HG02759 (cell line): Measurements from ENCODE around the gene FOXRED1.
A peak's percentile ranks its signal among the peaks of the same experiment; 100 is the strongest.
"Not testable (repeated sequence)": the region's sequence is repeated elsewhere in the genome, so short reads cannot be mapped to it uniquely, and the experiment has no call there.

Source experiments
- ATAC-seq: cut with Tn5 transposase; IDR thresholded peaks from one replicate; pipeline ENCODE4 v1.9.1; 2021; ENCODE audit warnings: mild to moderate bottlenecking, moderate library complexity; ENCODE audit not compliant: unreplicated experiment

The FOXRED1 gene

DNA sequence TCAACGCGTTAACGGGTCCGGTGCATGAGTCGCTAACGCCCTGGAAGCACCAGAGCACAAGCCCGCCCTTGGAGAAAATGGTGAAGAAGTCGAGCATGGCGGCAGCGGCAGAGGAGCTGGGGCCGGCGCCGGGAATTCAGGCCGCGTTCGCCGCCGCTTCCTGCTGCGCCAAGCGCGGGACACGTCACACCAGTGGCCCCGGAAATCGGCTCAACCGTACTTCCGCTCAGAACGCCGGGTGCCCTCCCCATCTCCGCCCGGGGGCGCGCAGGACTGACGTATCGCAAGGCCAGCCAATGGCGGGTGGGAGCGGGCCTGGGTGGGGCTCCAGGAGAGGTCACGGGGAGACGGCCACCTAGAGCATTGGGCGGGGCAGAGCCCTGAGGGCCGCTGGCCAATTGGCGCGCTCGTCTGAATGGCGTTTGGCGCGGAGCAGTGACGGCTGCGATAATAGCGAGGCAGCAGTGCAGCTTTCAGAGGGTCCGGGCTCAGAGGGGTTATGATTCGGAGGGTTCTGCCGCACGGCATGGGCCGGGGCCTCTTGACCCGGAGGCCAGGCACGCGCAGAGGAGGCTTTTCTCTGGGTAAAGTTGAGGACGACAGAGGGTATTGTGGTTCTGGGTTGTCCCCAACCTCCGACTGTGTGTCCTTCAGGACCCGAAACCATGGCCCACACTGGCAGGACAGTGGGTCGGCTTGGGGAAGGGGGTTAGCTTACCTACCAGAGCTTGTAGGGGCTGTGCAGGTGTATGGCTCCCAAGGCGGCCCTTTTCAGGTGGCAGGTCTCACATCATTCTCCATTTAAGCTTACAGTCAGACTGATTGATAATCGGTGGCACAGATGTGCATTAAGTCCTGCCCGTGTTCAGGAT is at the start of gene FOXRED1, which contains the start of gene SRPRA:
Gene FOXRED1, plus strand, starts transcription at position 447 of the 872 bp plus-strand sequence. Its CDS starts 53 bp downstream, at position 500.
Gene SRPRA, minus strand, starts transcription at position 188 of the 872 bp plus-strand sequence. Its CDS starts 91 bp downstream, at position 97.
- ATAC-seq = peak; percentile 99

DNA sequence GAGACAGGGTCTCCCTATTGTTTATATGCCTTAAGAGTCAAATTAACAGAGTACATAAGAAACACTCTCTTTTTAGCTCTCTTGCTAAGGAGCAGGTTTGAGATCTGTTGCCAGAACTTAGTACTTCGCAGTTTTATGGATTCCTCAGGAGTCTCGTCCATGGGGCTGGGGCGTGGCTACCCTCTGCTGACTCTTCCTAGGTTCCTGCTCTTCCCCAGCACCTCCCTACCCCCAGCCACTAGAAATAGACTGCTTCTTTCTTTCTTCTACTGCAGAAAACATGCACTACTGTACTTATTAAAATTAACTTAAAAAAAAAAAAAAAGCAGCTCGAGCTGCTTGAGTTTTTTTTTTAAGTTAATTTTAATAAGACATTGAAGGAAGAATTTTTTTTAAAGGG is 49.4 kb upstream of the FOXRED1 start:
- no peak for ATAC-seq

GRCh38 chr11:126224647-126225294 is 44.2 kb upstream of the FOXRED1 start:
- no peak for ATAC-seq

DNA sequence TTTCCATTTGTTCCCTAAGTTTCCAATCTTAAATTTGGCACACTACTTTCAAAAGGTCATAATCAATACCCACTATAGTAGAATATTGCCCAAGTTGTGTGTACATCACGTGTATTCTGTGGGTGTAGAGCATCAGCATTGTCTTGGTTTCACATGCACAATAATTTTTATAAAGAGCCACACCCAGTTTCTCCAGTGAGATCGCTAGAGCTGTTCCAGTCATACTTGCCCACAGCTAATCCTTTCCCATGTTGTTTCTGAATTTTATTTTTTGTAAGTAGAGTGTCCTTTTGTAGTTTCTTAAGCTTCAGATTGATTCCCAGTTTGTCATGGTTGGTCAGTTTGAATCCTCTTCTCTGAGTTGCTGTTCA is 43.7 kb upstream of the FOXRED1 start:
- ATAC-seq = no peak

DNA sequence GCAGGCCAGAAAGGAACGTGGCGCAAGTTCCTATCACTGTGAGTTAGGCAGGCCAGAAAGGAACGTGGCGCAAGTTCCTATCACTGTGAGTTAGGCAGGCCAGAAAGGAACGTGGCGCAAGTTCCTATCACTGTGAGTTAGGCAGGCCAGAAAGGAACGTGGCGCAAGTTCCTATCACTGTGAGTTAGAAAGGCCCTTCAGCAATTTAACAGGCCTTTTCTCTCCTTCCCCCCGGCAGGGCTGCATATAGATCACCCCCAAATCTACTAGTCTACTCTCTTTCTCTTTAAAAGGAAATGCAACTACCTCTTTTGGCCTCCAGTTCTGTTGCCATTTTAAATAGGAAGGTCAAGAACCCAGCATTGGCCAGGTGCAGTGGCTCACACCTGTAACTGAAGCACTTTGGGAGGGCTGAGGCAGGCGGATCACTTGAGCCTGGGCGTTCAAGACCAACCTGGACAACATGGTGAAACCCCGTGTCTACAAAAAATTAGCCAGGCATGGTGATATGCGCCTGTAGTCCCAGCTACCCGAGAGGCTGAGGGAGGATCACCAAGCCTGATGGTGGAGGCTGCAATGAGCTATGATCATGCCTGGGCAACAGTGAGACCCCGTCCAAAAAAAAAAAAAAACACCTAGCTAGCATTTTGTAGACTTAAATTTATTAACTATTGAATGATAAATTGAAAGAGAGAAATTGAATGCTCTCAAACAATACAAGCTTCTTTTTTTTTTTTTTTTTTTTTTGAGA is 42.4 kb upstream of the FOXRED1 start:
- ATAC-seq = no peak

DNA sequence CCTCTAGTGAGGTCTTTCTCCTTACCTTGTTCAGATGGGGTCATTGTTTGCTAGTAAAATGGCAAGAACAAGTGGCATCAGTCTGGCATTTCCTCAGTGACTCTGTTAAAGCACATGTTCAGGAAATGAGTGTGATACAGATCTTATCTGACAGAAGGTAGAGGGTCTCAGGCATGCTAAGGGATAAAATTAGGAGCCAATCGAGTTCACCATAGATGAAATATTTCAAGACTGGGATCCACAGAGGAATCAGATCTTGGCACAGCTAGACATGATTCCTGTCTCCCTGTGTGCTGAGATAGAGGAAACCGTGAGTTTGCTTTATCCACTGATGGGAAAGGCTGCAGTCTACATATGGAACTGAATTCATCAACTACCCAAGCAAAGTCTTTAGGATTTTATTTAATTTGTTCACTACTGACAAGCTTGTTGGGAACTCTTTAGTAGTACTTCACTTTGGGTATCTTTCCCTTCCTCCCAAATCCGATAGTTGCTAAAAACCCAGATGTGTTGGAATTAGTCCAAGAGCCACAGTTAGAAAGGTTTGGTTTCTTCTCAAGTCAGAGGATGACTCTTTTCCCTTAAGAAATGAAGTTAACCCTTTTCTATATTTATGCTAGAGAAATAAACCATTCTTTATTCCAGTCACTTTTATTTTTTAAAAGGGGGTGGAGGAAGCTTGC is 39.0 kb upstream of the FOXRED1 start:
- no peak for ATAC-seq

- no peak for ATAC-seq
These were observed 37.1 kb upstream of the FOXRED1 start for GRCh38 chr11:126231725-126232459.

DNA sequence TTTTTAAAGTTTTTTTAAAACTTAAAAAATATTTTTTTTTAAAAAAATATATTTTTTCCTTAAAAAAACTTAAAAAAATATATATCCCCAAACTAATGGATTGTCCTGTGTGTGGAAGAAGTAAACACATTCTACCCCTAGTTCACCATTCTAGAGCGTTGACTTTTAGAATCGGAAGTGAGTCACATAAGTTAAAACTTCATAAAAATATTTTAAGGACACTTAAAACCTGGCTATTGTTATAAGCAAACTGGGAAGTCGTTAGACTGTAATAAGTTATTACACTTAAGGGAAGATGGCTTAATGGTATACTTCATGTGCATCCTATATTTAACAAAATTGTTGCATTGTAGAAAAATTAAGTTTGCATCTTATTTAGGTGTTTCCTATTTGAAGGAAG is 36.3 kb upstream of the FOXRED1 start:
- no peak for ATAC-seq

DNA sequence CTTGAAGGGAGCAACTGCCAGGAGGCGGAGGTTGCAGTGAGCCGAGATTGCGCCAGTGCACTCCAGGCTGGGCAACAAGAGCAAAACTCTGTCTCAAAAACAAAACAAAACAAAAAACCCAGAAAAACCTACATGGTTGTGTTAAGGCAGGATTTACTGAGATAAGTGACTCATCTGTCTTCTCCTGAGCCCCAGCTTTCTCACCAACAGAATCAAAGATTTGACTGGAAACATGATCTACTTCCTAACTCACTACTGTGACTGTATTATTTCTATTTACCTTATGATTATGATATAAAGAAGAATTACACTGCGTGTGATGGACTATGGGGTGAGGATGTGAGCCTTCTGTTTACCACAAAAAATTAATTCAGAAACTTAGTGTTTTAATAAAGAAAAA is 35.6 kb upstream of the FOXRED1 start:
- ATAC-seq = no peak

DNA sequence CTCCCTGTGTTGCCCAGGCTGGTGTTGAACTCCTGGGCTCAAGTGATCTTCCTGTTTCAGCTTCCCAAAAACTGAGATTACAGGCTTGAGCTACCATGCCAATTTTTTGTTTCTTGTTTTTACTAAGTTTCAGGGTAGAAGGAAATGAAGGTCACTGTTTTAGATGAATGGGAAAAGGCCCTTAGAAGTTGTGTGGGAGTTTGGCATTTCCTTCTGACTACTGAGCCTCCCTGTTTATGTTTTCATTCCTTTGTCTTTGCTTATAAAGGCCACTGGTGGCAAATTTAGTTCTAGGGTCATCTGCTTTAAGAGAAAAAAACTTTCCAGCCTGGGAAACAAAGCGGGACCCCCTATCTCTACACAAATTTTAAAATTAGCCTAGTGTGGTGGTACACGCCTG is 22.3 kb upstream of the FOXRED1 start:
- ATAC-seq = no peak

DNA sequence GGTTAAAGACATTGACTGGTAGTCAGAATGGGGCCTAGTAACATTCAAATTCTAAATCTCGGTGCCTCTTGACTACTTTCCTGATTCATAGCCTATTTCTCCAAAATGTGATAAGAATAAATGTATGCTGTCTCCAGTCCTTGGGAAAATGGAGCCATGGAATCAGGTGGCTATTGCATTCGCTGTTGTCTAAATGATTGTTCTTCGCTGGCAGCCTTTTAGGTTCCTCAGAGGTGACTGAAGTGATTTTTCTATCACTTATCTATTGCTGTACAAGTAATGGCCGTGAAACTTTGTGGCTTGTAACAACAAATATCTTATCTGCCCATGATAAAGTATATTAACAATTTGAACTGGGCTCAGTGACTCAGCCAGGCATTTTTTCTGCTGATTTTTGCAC is 15.7 kb upstream of the FOXRED1 start:
- no peak for ATAC-seq

DNA sequence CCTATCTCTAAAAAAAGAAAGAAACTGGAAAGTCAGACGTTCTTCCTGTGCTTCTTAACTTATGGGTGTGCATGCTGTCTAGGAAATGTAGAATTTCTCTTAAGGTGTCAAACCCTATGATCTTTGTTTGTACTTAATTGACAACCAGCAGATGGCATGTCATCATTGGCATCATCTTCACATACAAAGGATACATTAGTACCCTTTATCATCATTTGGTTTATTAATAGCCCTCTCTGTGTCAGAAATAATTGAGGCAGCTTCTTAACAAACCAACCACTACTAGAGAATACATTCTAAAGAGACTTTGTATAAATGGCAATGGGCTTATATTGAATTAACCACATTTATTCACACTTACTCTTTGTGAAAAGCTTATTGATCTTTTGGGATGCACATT is 14.1 kb upstream of the FOXRED1 start:
- no peak for ATAC-seq

- ATAC-seq = not testable (repeated sequence)
These were observed 13.4 kb upstream of the FOXRED1 start for GRCh38 chr11:126255507-126255906.

- no peak for ATAC-seq
These were observed 12.7 kb upstream of the FOXRED1 start for GRCh38 chr11:126256216-126256615.

DNA sequence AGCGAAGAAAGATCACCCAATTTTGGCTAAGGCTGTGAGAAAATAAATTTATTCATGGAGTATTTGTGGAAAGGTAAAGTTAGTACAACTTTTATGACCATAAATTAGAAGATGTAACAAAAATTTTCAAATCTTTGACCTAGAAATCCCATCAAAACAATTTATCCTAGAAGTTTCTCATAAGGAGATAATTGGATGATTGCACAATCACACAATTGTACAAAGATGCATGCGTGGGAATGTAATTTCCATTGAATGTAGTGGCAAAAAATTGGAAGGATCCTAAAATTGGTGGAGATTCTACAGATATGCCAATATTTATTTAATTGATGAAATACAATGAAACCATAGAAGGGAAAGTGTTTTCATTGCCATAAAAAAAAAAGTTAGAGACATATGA is 11.8 kb upstream of the FOXRED1 start:
- no peak for ATAC-seq

DNA sequence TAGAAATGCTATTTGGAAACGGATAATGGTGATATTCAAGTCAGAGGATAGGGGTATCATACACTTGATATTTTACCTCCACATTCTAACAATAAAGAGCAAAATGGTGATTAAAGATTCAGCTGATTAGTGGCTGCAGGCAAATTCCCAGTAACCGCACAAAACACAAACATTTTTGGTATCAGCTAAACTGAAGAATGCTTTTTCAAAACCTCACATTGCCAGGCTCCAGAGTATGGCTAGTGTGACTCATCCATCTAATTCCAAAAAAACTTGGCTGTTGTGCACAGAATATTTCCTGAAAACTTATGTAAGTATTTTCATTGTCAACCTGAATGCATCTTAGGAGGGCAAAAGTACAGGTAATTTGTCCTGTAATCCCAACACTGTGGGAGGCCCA is 11.2 kb upstream of the FOXRED1 start:
- no peak for ATAC-seq

DNA sequence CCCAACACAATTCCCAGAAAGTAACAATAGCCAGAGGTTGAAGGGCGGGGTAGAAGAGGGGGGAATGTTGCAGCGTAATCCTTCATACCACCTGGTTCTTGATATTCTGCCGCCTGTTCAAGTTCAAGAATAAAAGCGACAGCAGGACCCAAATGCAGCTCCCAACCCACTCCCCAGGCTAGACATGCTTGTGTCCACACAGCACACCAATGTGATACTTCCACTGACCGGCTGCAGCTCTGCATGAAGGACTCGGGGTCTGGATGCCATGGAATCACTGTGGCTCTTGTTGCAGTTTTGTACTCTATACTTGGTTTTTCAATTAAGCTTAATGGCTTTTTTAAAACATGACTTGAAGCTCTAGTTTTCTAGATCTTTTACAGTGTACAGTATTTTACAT is 6.7 kb upstream of the FOXRED1 start:
- no peak for ATAC-seq

DNA sequence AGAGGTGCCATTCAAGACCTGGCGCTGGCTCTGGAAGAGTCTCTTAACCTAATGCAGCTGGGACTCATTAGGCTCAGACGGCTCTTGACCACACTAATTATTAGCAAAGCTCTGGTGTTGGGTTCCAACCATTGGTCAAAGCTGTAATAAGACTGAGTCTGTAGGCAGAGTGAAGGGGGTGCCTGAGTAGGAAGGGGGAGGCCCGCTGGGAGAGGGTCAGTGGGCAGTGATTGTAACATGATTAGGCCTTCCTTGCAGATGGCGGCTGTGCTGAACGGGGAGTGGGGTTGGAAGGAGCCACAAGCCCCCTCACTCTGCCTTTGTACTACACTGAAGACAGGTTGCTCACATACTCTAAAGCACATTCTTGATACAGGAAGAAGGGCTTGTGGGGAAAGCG is 5.5 kb upstream of the FOXRED1 start:
- ATAC-seq = no peak

DNA sequence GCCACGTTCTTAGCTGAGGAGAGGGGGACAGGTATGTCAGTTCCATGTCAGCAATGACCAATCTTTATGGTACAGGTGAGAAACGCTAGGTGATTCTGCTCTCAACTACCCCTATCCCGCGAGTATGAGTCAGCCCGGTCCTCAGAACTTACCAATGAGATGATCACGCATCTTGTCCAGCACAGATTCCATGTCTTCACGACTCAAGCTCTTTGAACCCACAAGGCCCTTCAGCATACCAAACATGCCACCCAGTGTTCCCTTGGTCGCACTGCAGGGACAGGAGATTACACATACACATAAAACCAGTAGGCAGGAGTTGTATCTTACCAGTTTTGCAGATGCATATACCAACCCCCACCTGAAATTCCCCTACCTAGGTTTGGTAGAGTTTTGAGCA is 3.1 kb upstream of the FOXRED1 start:
- no peak for ATAC-seq

- ATAC-seq = no peak
These were observed 1.3 kb upstream of the FOXRED1 start for GRCh38 chr11:126267650-126268049.
